HuH-7 (cell line): ENCODE measurements around the gene SCN8A.

Experiments used
- DNase-seq: peaks from one replicate; pipeline ENCODE4 v3.0.0; 2011; ENCODE audit warnings: low spot score

The SCN8A gene

DNA sequence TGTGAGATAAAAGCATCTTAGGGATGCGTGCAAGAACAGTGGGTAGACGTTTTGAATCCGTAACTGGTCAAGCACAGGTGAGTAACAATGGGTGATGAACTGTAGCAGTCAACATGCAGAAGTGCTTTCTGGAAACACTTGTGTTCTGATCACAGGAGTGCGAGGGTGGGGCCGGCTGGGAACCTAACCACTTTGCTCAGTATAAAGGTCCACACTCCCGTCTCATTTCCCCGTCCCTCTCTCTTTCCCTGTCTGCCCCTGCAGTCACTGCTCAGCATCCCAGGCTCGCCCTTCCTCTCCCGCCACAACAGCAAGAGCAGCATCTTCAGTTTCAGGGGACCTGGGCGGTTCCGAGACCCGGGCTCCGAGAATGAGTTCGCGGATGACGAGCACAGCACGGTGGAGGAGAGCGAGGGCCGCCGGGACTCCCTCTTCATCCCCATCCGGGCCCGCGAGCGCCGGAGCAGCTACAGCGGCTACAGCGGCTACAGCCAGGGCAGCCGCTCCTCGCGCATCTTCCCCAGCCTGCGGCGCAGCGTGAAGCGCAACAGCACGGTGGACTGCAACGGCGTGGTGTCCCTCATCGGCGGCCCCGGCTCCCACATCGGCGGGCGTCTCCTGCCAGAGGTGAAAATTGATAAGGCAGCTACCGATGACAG is 130.4 kb downstream of the SCN8A start:
- DNase-seq = no peak

DNA sequence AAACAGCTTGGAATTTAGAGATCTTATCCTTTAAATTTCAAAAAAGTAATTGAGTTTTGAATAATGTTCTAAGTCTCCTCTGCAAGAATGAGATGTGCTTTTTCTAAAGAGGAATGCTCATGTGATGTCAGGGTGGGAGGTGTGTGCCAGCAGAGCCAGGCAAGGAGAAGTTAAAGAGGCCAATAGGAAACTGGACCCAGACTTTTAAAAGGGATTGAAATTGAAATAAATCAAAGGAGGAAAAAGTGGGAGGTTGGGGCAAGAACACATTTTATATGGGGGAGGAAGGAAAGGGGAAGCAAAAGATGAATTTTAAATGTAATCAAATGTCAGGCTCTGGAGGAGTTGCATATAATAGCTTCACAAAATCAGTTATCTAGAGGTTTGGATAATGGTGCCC is 131.4 kb downstream of the SCN8A start:
- DNase-seq = no peak

DNA sequence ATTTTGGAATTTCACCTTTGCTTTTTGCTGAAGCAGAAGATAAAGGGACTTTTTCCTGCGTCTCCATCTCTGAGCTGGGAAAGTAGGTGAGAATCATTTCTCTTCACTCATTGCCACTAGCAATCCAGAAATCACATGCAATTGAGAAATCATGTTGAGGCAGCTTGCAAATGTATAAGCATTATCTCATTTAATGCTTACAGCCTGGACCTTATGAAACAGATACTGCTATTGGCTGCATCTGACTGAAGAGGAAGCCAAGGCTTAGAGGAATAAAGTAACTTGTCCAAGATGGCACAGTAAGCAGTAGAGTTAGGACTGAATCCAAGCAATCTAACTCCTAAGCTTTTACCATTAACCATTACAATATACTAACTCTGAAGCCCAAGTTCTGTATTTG is 135.1 kb downstream of the SCN8A start:
- DNase-seq = no peak

DNA sequence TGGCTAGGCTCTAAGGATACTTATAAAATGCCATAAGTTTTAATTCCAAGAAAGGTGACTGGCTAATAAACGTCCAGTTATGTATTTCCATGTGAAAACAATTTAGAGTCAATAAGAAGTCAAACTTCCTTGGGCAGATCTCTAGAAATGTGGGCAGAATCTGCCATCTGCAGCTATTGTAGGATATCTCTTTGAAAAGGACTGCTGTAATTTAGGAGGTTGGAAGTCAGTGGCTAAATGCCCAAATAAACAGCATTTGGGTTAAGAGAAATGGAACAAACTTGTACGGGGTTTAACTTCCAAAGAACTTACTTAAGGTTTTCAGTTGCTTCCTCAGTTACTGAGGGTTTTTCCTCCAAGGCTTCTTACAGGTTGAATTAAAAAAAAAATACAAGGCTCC is 135.9 kb downstream of the SCN8A start:
- no peak for DNase-seq

DNA sequence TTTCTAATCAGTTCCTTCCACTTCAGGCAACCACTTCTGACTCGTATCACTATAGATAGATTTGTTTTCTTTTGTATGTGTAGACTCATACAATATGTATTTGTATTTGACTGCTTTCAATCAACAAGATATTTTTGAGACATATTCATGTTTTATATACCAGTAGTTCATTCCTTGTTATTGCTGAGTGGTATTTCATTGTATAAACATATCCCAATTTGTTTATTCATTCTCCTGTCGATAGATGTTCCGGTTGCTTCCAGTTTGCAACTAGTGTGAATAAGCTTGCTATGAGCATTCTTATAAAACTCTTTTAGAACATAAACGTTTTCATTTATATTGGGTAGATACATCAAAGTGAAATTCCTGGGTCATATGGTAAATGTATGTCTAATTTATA is 138.3 kb downstream of the SCN8A start:
- no peak for DNase-seq

DNA sequence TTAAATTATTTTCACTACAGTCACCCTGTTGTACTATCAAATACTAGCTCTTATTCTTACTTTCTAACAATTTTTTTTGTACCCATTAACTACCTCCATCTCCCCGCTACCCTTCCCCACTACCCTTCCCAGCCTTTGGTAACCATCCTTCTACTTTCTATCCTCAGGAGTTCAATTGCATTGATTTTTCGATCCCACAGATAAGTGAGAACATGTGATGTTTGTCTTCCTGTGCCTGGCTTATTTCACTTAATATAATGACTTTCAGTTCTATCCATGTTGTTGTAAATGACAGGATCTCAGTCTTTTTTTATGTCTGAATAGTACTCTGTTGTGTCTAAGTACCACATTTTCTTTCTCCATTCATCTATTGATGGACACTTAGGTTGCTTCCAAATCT is 139.7 kb downstream of the SCN8A start:
- no peak for DNase-seq

DNA sequence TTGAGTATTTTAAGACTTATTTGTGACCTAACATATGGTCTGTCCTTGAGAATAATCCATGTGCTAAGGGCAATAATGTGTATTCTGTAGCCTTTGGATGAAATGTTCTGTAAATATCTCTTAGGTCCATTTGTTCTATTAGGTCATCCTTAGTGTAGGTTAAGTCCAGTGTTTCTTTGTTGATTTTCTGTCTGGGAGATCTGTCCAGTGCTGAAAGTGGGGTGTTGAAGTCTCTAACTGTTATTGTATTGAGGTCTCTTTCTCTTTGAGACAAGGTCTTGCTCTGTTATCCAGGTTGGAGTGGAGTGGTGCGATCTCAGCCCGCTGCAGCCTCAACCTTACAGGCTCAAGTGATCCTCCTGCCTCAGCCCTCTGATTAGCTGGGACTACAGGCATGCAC is 149.5 kb downstream of the SCN8A start:
- no peak for DNase-seq

DNA sequence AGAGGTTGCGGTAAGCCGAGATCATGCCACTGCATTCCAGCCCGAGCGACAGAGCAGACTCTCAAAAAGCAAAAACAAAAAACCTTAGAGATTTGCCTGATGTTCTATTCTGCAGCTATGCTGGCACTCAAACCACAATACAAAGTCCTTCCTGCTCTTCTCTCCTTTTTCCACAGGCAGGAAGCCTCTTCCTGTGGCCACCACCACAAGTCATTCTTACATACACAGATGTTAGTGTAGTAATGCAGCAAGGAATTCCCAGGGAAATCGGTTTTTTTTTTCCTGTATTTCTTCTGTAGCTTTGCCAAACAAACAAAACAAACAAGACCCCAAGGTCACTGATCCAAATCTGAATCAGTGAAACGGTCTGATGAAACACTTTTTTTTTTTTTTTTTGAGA is 153.2 kb downstream of the SCN8A start:
- DNase-seq = no peak

DNA sequence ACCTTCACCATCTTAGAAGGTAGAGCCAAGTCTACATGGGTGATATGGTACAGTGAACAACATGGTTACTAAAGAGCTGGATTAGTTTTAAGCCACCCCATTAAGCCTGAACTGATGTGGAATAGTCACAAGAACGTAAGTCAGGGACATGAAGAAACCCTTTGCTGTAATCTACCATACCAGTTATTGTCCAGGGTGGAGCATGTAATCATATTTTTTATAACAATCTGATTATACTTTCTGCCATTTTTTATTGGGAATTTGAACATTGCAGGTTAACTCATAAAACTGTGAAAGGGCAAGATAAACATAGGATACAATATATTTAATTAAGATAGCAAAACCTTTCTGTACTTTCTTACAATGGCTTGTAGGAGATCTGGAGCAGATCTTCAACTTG is 153.9 kb downstream of the SCN8A start:
- DNase-seq = no peak

DNA sequence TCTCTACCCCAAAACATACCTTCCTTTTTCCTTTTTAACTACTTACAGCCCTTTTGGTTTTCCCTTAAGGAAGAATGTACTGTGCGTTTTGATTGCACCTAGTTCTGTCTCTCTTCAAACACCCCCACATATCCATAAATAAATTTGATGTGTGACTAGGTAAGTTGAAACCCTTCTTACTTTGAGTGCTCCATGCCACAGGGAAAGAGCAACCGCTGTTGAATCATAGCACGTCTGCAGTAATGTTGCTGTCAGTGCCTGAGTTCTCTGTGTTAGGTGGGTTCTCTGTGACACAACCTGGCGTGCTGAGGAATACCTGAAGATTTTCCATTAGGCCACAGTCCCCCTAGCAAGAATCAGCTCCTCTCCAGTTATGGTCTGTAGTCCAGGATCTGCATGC is 155.4 kb downstream of the SCN8A start:
- DNase-seq = no peak

DNA sequence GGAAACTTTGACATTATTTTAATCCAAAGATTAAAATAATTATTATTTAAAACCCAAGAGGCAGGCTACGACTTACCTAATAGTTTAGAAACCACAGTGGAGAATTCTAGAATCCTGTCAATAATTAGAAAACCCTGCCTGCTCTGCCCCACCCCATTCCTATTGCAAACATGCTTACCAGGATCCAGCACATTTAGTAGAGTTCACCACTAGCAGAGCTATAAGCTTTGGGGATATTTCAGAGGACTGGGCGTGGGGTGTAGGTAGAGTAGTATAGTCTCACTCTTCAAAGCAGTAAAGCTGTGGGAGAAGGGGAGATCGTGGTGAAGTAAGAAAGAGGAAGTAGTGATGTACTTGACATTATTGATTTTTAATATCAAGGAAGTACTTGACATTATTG is 157.2 kb downstream of the SCN8A start:
- no peak for DNase-seq

DNA sequence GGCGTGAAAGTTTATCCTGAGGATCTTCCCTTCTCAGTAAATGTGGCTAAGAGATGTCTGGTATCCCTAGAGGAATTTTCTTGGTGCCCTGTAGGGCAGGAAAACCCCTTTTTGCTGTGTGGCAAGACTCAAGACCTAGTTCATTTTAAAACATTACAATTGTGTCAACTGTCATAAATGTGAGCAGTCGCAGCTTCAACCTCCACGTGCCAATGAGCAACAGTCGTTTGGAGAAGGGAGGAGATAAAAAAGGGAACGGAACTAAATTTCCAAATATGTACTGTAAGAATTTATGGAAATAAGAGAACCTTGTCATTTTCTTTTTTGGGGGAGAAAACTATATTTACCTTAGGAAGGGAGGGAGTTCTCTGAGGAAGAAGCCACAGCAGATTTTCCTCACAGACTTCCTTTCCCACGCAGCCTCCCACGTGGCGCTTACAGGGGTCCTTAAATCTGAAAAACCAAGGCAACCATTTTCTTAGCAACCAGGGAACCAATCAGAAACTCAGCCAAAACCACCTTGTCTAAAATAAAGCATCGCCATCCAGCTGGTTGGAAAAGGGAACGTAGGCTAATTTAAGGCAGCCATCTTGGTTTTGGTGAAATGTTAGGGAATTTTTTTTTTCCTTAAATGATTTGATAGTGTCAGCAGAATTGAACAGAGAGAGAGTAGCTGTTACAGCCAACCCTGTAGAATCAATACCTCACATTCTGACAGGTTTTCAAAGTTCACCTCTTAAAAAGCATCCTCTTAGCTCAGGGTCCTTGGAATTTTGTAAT is 158.4 kb downstream of the SCN8A start:
- no peak for DNase-seq

DNA sequence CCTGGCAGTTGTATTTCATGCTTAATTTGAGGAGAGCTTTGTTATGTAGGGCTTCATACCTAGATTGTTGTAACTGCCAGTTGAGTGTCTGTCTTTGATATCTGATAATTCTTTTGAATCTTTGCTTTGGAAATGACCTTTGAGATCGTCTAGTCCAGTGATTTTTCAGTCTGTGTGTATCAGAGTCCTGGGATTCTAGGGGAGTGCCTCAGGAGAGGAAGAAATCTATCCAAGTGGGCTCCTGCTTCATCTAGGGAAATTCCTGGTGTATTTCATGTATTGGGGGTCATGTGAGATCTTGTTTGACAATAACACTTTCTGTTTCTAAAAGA is 158.9 kb downstream of the SCN8A start:
- DNase-seq = no peak

DNA sequence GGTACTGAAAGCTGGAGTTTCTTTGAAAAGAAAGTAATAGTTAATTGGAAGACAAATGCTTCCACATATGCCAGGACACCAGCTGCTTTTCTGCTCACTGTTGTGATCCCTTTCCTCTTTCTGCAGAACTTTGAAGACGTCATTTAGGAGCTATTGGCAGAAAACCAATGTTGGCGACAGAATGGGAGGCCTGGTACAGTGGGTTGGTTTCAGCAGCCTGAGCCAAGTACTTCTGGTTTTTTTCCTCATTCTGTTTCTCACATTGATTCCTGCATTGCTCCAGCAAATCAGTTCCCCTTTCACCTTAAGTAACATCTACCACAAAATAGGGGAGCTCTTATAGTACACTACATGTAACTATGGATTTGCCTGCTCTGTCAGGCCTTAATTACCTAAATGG is 160.6 kb downstream of the SCN8A start:
- DNase-seq = no peak

DNA sequence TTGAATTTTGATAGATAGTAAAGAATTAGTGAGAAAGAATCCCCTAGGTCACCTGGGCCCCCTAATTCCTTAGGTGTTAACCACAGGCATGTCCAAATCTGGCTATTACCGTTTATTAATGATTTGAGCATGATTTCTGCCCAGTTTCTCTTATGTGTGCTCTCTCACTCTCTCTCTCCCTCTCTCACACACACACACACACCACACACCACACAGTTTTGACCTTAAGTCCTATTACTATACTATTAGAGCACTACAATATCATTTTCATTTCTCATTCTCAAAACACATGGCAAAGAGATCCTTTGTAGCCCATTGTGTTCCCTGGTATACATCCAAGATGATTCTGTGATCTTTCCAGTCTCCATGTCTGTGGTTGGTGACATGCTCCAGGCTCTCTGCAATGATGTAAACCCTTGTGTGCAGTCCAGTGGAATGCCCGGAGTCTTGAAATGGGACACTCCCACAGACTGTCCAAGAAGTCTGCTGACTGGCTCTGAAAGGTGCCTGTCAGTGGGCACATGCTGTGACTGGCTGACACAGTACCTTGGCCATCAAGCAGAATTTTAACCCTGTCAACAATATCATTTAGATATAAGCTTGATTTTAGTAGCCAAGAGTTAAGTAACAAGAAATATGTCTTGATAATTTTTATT is 161.3 kb downstream of the SCN8A start:
- no peak for DNase-seq

DNA sequence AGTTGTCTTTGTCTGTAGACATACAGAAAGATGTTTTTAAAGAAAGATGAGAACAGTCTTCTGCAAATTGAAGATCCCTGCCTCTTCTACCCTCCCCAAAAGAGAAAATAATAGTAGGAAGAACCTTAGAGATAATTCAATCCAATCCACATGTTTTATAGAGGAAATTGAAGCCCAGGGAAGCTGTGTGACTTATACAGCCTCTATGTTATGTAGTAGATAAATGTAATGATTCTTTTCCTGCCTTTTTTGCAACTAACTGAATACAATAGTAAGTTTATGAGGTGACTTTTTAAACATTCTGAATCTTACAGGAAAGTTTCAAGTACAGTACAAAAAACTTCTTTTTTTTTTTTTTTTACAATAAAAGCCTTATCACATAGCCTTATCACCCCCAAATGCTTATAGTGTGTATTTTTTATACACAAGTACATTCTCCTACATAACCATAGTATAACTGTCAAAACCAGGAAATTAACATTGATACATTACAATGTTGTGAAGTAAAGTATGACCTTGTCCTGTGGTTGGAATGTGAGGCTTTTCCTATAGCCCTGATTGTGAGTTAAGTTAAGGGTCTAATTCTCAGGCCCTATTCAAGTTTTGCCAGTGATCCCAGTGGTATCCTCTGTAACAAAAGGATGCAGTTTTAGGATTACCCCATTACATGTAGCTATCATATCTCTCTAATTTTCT is 163.1 kb downstream of the SCN8A start:
- no peak for DNase-seq

DNA sequence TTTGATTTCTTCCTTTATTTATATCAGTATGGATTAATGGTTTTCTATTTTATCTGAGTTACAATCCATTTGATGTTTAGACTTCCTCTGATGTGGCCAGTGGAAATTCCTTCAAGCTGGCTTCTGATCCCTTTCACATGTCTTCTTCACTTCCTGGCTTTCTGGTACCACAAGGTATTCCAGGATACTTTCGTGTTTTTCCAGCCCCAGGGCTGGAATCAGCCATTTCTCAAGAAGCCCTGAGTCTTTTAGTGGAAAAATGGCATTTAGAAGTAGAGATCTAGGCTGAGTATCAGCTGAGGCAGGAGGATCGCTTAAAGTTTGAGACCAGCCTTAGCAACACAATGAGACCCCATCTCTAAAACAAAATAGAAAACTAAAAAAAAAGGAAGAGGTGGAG is 164.2 kb downstream of the SCN8A start:
- DNase-seq = no peak

DNA sequence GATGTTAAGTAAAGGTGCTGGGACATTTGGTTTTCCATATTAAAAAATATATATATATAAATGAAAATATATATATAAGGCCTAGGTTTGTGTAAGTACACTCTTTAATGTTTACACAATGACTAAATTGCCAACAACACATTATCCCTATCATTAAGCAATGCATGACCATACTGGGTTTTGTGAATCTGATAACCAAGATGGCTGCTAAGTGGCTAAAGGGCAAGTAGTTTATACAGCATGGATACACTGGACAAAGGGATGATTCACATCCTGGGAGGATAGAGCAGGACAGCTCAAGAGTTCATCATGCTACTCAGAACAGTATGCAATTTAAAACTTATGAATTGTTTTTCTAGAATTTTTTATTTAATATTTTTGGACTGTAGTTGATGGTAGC is 168.1 kb downstream of the SCN8A start:
- DNase-seq = no peak

DNA sequence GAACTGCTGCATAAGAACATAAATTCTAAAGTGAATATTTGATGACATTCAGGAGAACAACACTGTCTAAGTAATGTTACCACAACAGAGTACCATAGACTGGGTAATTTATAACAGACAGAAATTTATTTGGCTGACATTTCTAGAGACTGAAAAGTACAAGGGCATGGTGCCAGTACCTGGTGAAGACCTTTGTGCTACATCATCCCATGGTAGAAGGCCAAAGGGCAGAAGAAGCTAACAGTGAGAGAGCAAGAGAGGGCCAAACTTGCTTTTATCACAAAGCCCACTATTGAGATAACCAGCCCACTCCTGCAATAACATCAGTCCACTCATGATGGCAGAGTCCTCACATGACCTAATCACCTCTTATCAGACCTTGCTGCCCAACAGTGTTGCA is 168.7 kb downstream of the SCN8A start:
- DNase-seq = no peak

DNA sequence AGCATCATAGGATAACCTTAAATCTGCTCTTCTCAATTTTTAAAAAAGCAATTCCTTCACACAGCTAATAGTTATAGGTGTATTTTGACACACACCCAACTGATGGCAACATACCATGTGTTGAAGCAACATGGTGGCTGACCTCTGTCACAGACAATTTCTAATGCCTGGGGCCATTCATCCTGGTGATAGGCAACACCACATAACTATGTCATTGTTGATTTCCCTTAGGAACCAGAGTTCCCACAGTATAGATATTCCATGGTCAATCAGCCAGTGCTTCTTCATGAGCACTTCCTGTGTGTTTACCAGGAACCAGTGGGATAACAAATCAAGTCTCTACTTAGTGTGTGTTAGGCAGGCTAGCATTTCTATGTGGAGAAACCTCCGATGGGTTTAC is 169.2 kb downstream of the SCN8A start:
- DNase-seq = no peak

DNA sequence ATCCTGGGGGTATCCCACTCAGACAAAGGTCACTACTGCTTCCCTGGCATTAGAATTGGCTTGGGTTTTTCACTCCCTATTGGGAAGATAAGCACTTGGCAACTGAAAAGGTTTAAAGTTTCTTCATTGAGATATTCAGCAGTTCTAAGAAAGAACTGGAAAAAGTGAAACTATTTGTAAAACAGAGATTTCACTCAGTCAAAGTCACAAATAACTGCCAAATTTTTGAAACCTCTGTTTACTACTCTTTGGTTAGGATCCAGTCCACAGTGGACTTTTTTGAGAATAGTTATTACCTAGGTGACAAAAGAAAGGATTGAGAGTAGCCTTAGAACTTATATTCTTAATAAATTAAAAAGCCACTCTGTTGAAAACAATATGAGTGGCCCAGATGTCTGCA is 172.7 kb downstream of the SCN8A start:
- no peak for DNase-seq

DNA sequence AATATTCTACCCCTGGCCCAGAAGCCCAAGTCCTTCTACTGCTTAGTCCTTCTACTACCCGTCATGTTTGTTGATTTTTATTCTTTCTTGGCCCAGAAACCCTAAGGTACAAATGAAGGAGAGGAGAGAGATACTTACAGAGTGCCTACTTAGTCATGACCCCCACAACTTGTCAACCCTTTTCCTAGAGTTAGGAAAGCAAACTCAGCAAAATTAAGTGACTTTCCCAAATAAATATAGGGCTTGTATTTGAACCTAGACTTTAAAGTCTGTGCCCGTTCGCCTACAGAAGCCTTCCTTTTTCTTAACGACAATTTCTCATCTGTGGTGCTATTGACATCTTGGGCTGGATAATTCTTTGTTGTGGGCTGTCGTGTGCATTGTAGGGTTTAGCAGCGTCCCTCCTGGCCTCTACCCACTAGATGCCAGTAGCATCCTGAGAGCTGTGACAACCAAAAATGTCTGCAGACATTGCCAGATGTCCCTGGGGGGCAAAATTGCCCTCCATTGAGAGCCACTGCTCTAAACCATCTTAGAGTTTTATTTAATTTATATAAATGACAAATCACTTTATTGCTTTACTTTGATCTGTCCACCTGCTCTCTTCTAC is 175.1 kb downstream of the SCN8A start:
- DNase-seq = no peak

DNA sequence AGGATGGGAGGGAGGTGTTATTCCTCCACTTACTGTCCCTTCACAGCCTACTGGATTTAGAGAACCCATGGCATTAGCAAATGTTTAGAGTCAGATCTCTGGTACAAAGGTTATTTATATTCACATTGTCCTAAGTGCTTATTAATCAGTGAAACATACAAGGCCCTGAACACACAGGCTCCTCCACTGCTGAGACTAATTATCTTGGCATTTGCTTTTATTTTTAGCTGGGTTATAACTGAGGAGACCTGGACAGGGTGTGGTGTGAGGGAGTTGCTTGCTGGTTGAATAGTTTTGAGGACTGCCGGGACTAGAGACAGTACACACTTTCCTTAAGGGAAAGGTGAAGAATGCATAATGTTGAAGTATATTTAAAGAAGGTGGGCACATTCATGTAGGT is 180.0 kb downstream of the SCN8A start:
- no peak for DNase-seq
